HCEC 1CT (cell line): ENCODE results near the gene RRAGB.
"Not testable (repeated sequence)": the region's sequence is repeated elsewhere in the genome, so short reads cannot be mapped to it uniquely, and the experiment has no call there.

Source experiments
- DNase-seq: peaks from one replicate; pipeline ENCODE4 v3.0.0-alpha.2; 2017

The RRAGB gene, protein sequence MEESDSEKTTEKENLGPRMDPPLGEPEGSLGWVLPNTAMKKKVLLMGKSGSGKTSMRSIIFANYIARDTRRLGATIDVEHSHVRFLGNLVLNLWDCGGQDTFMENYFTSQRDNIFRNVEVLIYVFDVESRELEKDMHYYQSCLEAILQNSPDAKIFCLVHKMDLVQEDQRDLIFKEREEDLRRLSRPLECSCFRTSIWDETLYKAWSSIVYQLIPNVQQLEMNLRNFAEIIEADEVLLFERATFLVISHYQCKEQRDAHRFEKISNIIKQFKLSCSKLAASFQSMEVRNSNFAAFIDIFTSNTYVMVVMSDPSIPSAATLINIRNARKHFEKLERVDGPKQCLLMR

DNA sequence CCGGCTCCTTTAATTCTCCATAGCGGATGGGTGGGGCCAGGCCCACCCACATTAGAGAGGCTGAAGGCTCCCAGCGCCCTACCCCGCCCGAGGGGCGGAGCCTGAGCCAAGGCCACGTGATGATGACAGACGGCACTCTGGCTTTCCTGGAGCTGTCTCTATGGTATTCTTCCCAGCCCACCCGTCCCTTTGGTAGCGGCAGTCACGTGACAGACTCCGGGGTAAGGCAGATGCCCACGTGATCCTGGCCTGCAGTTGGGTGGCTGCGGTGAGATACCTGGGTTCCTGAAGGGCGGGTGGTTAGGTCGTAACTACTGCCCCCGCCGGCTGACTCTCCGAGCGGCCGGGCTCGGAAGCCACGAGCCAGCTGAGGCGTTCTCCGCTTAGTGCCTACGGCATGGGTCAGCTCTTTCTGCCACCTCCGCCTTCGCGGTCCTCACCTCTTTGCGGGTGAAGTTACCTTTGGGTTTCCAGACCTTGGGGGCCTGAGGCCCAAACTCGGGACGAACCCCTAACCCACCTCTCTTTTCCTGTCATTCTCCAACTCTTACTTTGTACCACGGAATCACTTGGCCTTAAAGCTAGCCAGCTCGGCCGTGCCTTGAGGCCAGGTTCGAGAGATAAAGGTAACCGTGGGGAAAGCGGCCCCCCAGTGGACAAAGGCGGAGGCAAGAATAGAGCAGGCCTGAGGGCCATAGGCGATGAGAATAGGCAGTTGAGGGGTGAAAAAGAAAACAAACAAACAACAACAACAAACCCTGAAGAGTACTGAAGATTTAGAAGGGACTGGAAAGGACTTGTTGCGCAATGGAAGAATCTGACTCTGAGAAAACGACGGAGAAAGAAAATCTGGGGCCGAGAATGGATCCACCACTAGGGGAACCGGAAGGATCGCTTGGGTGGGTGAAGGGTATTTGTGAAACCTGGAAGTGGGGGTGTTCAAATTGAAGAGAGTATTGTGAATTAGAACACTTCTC is at the start of gene RRAGB:
Gene RRAGB (plus strand): TSS at position 229 of the 977 bp plus-strand sequence. CDS start 579 bp downstream, at position 808.
- DNase-seq, result peak; percentile 88

DNA sequence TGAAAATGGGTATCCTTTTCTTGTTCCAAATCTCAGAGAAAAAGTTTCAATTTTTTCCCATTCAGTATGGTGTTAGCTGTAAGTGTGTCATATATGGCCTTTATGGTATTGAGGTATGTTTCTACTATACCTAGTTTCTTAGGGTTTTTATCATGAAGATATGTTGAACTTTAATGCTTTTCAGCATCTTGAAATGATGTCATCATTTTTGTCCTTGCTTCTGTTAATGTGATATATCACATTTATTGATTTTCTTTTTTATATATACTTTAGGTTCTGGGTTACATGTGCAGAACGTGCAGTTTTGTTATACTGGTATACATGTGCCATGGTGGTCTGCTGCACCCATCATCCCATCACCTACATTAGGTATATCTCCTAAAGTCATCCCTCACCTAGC is 49.5 kb upstream of the RRAGB start:
- DNase-seq, result no peak

DNA sequence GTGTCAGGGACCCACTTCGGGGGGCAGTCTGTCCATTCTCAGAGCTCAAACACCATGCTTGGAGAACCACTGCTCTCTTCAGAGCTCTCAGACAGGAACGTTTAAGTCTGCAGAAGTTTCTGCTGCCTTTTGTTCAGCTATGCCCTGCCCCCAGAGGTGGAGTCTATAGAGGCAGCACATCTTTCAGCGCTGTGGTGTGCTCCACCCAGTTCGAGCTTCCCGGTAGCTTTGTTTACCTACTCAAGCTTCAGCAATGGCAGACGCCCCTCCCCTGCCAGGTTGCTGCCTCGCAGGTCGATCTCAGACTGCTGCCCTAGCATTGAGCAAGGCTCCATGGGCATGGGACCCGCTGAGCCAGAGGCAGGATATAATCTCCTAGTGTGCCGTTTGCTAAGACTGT is 29.0 kb upstream of the RRAGB start:
- not testable (repeated sequence) for DNase-seq

DNA sequence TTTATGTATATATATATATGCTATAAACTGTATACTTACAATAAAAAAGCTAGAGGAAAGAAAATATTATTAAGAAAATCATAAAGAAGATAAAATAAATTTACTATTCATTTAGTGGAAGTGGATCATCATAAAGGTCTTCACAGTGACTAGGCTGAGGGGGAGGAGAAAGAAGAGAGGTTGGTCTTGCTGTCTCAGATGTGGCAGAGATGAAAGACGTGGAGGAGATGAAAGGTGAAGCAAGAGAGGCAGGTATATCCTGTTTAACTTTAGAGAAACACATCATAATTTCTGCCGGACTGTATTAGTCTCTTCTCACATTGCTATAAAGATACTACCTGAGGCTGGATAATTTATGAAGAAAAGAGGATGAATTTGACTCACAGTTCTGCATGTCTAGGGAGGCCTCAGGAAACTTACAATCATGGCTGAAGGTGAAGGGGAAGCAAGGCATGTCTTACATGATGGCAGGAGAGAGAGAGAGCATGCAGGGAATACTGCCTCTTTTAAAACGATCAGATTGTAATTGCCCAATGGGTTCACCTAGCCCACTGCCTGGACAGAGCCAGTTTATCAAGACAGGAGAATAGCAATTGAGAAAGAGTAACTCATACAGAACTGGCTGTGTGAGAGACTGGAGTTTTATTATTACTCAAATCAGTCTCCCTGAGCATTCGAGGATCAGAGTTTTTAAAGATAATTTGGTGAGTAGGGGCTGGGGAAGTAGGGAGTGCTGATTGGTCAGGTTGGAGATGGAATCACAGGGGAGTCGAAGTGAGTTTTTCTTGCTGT is 22.1 kb upstream of the RRAGB start:
- DNase-seq, result no peak

DNA sequence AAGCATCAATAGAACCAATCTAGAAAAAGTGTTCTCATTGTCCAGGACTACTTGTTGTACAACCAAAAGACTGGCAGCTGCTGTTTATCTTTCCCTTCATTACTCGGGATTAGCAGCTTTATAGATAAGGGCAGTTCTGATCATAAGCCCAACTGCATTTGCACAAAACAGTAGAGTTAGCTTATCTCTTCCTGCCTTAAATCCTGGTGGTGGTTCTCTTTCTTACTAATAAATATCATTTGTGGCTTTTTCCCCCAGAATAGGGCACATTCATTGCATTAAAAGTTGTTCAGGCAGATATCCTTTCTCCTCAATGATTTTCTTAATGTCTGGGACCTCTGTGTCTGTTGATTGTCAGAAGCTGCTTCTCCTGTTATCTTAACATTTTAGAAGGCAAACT is 20.2 kb upstream of the RRAGB start:
- DNase-seq, result no peak

DNA sequence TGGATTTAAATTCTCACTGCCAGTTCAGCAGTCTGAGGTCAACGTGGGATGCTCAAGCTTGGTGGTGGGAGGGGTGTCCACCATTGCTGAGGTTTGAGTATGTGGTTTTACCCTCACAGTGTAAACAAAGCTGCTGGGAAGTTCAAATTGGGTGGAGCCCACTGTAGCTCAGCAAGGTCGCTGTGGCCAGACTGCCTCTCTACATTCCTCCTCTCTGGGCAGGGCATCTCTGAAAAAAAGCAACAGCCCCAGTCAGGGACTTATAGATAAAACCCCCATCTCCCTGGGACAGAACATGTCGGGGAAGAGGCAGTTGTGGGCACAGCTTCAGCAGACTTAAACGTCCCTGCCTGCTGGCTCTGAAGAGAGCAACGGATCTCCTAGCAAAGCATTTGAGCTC is 14.9 kb upstream of the RRAGB start:
- DNase-seq, result no peak

GRCh38 chrX:55703436-55703835 is 14.1 kb upstream of the RRAGB start:
- not testable (repeated sequence) for DNase-seq

- not testable (repeated sequence) for DNase-seq
These were observed 12.5 kb upstream of the RRAGB start for GRCh38 chrX:55705066-55705465.

DNA sequence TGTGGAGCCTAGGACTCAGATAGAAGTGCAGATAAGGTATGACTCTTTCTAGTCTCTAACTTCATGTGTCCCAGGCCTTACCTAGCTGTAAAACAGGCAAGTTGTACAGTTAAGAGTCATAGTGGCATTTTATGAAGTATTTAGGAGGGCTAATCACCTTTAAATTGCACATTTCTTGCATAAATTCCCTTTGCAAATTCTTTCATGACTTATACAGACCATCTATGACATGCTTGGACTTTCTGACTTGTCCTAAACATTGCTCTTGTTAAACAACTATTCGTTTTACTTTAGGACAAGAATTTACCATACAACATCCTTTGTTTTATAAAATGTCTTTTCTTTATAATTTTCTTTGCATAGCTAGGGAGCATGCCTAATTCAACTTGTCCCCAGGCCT is 7.8 kb upstream of the RRAGB start:
- DNase-seq, result no peak

GRCh38 chrX:55710701-55711100 is 6.8 kb upstream of the RRAGB start:
- DNase-seq, result peak; percentile 40

DNA sequence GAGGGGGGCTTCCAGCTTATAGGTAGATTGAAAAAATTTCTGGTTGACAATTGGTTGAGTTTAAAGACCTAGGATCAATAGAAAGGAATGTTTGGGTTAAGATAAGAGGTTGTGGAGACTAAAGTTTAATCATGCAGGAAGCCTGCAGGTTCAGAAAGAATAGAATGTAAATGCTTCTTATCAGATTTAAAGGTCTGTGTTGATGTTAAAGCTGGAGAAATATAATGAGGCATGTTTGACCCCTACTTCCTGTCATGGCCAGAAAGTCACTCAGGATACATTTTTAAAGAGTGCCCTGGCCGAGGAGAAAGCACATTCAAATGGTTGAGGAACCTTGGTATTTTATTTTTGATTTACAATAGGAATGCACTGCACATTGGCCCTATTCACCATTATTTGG is 3.9 kb upstream of the RRAGB start:
- DNase-seq, result no peak

GRCh38 chrX:55714161-55714560 is 3.4 kb upstream of the RRAGB start:
- DNase-seq, result no peak

DNA sequence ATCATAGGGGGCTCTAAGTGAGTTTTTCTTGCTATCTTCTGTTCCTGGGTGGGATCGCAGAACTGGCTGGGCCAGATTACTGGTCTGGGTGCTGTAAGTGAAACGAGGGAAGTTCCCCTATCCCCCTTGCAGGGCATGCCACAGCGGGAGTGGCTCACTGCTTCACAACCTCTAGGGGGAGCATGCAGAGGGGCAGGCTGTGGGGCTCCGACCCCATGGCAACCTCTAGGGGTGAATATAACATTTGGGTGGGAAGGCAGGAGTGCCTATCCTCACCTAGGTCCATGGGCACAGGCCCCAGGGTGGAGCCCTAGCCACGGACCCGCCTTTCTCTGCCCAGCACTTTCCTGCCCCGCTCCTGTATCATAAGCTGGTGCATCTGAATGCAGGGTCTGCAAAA is 1.7 kb upstream of the RRAGB start:
- DNase-seq, result no peak

GRCh38 chrX:55716937-55717336 is 612 bp upstream of the RRAGB start:
- DNase-seq, result no peak

DNA sequence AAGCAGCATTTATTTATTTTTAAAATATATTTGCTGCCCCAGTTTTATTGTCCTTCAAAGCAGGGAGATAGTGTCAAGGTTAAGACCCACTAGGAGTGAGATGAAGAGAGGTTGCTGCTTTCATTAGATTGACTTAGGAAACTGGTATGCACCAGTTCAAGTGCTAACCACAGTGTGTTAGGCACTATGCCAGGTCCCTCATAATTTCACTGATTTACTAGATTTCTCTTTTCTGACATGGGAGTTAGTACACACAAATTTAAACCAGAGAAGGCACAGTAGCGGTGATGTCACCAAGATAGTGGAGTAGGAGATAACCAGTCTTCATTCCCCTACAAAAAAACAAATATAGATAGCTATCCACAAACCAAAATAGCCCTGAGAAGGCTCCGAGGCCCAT is 14.3 kb downstream of the RRAGB start:
- no peak for DNase-seq

DNA sequence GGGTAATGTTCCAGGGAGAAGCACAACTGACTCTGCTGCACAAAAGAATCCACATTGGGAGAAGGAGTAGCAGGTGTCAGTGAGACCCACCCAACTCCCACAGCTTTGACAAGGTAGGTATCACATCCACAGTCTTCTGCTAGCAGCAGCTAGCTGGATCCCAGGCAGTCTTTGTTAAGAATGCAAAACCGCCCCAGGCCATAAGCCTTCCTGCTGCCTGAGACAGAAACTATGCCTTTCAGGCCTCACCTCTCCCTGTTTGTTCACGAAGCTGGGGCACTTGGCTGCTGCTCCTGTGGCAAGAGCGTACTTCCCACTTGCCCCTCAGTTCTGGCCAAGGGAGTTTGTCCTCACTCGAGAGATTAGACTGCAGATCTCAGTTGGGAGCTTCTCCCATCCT is 21.4 kb downstream of the RRAGB start:
- no peak for DNase-seq

DNA sequence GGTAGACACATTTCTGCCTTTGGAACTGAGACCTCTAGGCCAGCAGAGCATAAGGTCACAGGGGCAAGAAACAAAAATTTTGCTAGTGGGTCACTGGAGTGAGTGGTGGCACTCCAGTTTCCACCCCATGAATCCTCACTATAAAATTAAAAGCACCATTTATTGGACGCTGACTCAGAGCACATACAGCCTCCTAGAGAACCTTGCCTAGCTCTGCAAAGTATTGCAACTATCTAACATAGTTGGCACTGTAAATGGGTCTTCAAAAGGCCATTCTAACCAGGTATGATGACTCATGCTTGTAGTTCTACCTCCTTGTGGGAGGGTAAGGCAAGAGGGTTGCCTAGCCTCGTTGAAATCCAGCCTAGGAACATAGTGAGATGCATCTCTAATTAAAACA is 25.1 kb downstream of the RRAGB start:
- no peak for DNase-seq

DNA sequence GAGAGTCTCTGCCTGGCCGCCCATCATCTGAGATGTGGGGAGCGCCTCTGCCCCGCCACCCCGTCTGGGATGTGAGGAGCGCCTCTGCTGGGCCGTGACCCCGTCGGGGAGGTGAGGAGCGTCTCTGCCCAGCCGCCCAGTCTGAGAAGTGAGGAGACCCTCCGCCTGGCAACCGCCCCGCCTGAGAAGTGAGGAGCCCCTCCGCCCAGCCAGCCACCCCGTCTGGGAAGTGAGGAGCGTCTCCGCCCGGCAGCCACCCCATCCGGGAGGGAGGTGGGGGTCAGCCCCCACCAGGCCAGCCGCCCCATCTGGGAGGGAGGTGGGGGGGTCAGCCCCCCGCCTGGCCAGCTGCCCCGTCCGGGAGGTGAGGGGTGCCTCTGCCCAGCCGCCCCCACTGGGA is 30.9 kb downstream of the RRAGB start:
- DNase-seq, result not testable (repeated sequence)

- DNase-seq, result no peak
These were observed 32.7 kb downstream of the RRAGB start for GRCh38 chrX:55750256-55750655.

- no peak for DNase-seq
These were observed 37.3 kb downstream of the RRAGB start for GRCh38 chrX:55754861-55755294.

DNA sequence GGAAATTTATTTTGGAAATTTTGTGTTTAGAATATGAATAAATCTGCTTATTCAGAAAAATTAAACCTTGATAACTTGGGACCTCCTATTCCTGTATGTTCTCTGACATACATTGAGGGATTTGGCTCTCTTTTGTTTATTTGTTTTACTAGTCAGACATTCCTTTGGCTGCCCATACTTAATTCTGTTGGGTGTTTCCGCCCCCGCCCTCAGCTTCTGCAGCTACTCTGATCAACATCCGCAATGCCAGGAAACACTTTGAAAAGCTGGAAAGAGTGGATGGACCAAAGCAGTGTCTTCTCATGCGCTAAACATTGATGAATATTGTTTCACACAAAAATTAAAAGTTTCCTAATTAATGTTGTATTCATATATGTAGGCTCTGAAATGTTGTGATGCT is 40.5 kb downstream of the RRAGB start:
- DNase-seq, result no peak

GRCh38 chrX:55759478-55759877 is 41.9 kb downstream of the RRAGB start:
- no peak for DNase-seq

GRCh38 chrX:55767100-55767499 is 49.6 kb downstream of the RRAGB start:
- peak; percentile 35 for DNase-seq
